Cardiac fibroblast (primary cell): ENCODE results near the gene S100A7.

Source experiments
- DNase-seq, 2 donors: peaks; one replicate each; pipeline versions ENCODE4 v3.0.0 to v3.0.0-alpha.2; 2010; ENCODE audit warnings: low read depth in 2 of 2
- H3K4me3 ChIP-seq, 2 donors: replicated peaks in 1 of 2; 1 replicate in 1 of 2; 2 replicates in 1 of 2; pipeline ENCODE4 v1.5.1; 2011; ENCODE audit warnings: low read depth in 2 of 2, low read length in 2 of 2, mild to moderate bottlenecking in 2 of 2, moderate library complexity in 1 of 2
- TF ChIP-seq, protein P1 (sequence below): IDR thresholded peaks from one replicate; pipeline ENCODE4 v1.5.1; 2011; ENCODE audit warnings: low read depth, mild to moderate bottlenecking, low read length, inconsistent platforms

The S100A7 gene

GRCh38 chr1:153432874-153433681 is 27.4 kb downstream of the S100A7 start:
- no peak for DNase-seq
- H3K4me3 ChIP-seq = no peak overlapping the region
- TF ChIP-seq, protein P1, sequence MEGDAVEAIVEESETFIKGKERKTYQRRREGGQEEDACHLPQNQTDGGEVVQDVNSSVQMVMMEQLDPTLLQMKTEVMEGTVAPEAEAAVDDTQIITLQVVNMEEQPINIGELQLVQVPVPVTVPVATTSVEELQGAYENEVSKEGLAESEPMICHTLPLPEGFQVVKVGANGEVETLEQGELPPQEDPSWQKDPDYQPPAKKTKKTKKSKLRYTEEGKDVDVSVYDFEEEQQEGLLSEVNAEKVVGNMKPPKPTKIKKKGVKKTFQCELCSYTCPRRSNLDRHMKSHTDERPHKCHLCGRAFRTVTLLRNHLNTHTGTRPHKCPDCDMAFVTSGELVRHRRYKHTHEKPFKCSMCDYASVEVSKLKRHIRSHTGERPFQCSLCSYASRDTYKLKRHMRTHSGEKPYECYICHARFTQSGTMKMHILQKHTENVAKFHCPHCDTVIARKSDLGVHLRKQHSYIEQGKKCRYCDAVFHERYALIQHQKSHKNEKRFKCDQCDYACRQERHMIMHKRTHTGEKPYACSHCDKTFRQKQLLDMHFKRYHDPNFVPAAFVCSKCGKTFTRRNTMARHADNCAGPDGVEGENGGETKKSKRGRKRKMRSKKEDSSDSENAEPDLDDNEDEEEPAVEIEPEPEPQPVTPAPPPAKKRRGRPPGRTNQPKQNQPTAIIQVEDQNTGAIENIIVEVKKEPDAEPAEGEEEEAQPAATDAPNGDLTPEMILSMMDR = no peak

GRCh38 chr1:153431928-153432327 is 28.5 kb downstream of the S100A7 start:
- H3K4me3 ChIP-seq = no peak overlapping the region
- TF ChIP-seq, protein P1 = no peak
- no peak for DNase-seq

- TF ChIP-seq, protein P1 = no peak
- no peak overlapping the region for H3K4me3 ChIP-seq
- DNase-seq = no peak
Measured at GRCh38 chr1:153431427-153431826, 29.0 kb downstream of the S100A7 start.

GRCh38 chr1:153431002-153431401 is 29.4 kb downstream of the S100A7 start:
- TF ChIP-seq, protein P1 = no peak
- no peak overlapping the region for H3K4me3 ChIP-seq
- no peak for DNase-seq

DNA sequence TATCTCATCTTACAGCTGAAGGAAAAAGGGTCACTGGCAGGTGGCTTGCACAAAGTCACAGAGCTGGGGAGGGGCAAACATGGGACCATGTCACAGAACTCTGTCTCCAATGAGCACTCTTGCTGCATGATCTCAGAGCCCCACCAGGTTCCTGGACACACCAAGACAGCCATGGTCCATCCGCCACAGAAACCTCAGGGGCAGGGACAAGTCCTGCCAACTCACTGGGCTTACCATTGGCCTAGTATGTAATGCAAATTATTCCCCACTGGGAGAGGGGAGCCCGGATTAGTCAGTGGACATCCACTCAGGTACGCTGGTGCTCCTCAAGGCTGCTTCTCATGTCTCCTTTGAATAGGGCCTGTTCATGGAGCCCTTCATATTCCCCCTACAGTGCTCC is 29.9 kb downstream of the S100A7 start:
- no peak overlapping the region for H3K4me3 ChIP-seq
- TF ChIP-seq, protein P1 = no peak
- DNase-seq = no peak

DNA sequence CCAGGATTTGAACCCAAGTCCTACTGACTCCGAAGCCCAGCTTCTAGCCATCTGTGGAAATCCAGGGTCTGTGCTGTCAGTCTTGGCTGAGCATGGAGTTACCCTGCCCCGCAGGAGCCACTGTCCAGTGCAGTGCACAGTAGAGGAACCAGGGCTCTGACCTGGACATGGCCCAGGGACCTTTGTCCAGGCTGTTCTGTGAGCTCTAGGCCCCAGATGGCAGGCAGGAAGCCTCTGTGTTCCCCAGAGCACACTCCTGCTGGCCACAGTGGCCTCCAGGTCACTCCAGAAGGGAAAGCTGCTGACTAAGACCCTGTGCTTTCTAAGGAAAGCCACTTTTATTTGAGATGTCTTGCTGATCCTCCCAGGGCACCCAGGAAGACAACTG is 30.3 kb downstream of the S100A7 start:
- TF ChIP-seq, protein P1 = no peak
- no peak overlapping the region for H3K4me3 ChIP-seq

More for the DNA sequence above, 30.3 kb downstream of the S100A7 start:
- no peak for DNase-seq
